Lung (tissue), 12 donors: Measurements from ENCODE around the gene SCGB2A2. TPM values are rescaled to one million over a fixed set of nuclear protein-coding genes. Genes with fewer than 3 reads are reported as not detected.

Source experiments
- ATAC-seq: fragments of 200-7000 bp; cut with Tn5 transposase; one replicate; pipeline ENCODE4 v1.9.1; 2020; ENCODE audit warnings: moderate number of reproducible peaks; ENCODE audit not compliant: insufficient read depth, low FRiP score
- DNase-seq, 3 donors: peaks; one replicate each; pipeline ENCODE4 v3.0.0-alpha.2; 2013 to 2017
- H3K27ac ChIP-seq, 2 donors: one replicate each; pipeline ENCODE4 v1.5.1; 2013; ENCODE audit warnings: mild to moderate bottlenecking in 2 of 2, moderate library complexity in 2 of 2, control low read depth in 1 of 2, inconsistent platforms in 1 of 2, low read depth in 1 of 2, low read length in 1 of 2
- H3K27me3 ChIP-seq, 3 donors: one replicate each; pipeline ENCODE4 v1.5.1; 2013; ENCODE audit warnings: low read length in 2 of 3; ENCODE audit not compliant: control insufficient read depth in 3 of 3, insufficient read depth in 3 of 3
- H3K36me3 ChIP-seq, 4 donors: one replicate each; pipeline ENCODE4 v1.5.1; 2013; ENCODE audit warnings: low read length in 4 of 4, mild to moderate bottlenecking in 1 of 4, moderate library complexity in 1 of 4; ENCODE audit not compliant: control insufficient read depth in 4 of 4, insufficient read depth in 4 of 4
- H3K4me1 ChIP-seq, 5 donors: one replicate each; pipeline ENCODE4 v1.5.1; 2013; ENCODE audit warnings: low read length in 5 of 5, mild to moderate bottlenecking in 2 of 5, moderate library complexity in 1 of 5; ENCODE audit not compliant: control insufficient read depth in 5 of 5, insufficient read depth in 5 of 5
- H3K4me3 ChIP-seq: one replicate; pipeline ENCODE4 v1.5.1; 2013; ENCODE audit warnings: mild to moderate bottlenecking, control low read depth, moderate library complexity
- H3K9ac ChIP-seq, 2 donors: one replicate each; pipeline ENCODE4 v1.5.1; 2013; ENCODE audit warnings: low read length in 2 of 2, control low read depth in 1 of 2; ENCODE audit not compliant: insufficient read depth in 1 of 2
- H3K9me3 ChIP-seq, 4 donors: one replicate each; pipeline ENCODE4 v1.5.1; 2013; ENCODE audit warnings: low read length in 3 of 4, mild to moderate bottlenecking in 1 of 4, moderate library complexity in 1 of 4; ENCODE audit not compliant: control insufficient read depth in 4 of 4, insufficient read depth in 3 of 4
- CTCF ChIP-seq: IDR thresholded peaks from 2 replicates; pipeline ENCODE4 v1.5.1; 2012; ENCODE audit warnings: mild to moderate bottlenecking; ENCODE audit errors: control extremely low read depth, extremely low read depth
- WGBS, 2 donors: extraction: QIAGEN DNeasy Blood & Tissue Kit; methylation state at CpG; one replicate each; pipeline ENCODE4 v1.1.7; 2013; 5-methylcytosine and 5-hydroxymethylcytosine counted together
- polyA plus RNA-seq, 2 donors: library from polyadenylated mRNA; stranded (reverse); fragments of 200-250 nt; gene quantifications; one replicate each; pipeline ENCODE4 v1.2.1, GENCODE V29; 2013
- total RNA-seq, 2 donors: library from RNA; depleted of rRNA in 1 of 2; stranded (reverse); fragments of >200 nt in 1 of 2; gene quantifications; one replicate each; pipeline ENCODE4 v1.2.1, GENCODE V29; 2014 to 2021
- donor health status: control.
- donor health status: control.
- donor health status: Bipolar disorder and iron deficiency.
- donor health status: healthy.
- donor health status: DM: yes; HTN: yes; CAD: no.

SCGB2A2 gene
- total and polyA plus RNA-seq, 4 donors, result not detected

- no peak overlapping the region for H3K27ac ChIP-seq
- no peaks in the 10 kb centered on the region for H3K27me3 ChIP-seq
- H3K4me3 ChIP-seq, result no peak overlapping the region
- H3K9ac ChIP-seq, result no peak overlapping the region
- H3K4me1 ChIP-seq, result no peaks in the 10 kb centered on the region
- no peaks in the 10 kb centered on the region for H3K36me3 ChIP-seq
- ATAC-seq (no peak), DNase-seq (no peak)
- H3K9me3 ChIP-seq, result peaks cover 1 to 27% (median 17%) of the 10 kb centered on the region in 4 donors
- WGBS, 2 donors, result 53 to 81% methylated on average over 3 of the region's 3 CpGs
- no peak for TF ChIP-seq CTCF
These were observed 15.9 kb upstream of the SCGB2A2 start for GRCh38 chr11:62253999-62254542.

GRCh38 chr11:62256281-62256680 lies 13.7 kb upstream of the SCGB2A2 start:
- Histone ChIP-seq H3K9me3 (peaks cover 1 to 19% (median 11%) of the 10 kb centered on the region in 4 donors), H3K4me3 (no peak overlapping the region), H3K4me1 (no peaks in the 10 kb centered on the region), H3K36me3 (no peaks in the 10 kb centered on the region), H3K27ac (no peak overlapping the region), H3K27me3 (no peaks in the 10 kb centered on the region), H3K9ac (no peak overlapping the region)
- ATAC-seq, result no peak
- 83 to 94% methylated on average over 2 of the region's 2 CpGs for WGBS, 2 donors
- no peak for DNase-seq
- TF ChIP-seq CTCF, result no peak

GRCh38 chr11:62260261-62260953 lies 9.6 kb upstream of the SCGB2A2 start:
- no peaks in the 10 kb centered on the region for H3K36me3 ChIP-seq
- H3K9me3 ChIP-seq, result peaks cover 0 to 2% (median 0%) of the 10 kb centered on the region in 4 donors
- DNase-seq, result no peak
- 72 to 82% methylated on average over 6 of the region's 6 CpGs for WGBS, 2 donors
- no peak overlapping the region for H3K4me3 ChIP-seq
- peaks cover 0 to 8% (median 0%) of the 10 kb centered on the region in 3 donors for H3K27me3 ChIP-seq
- no peak overlapping the region for H3K27ac ChIP-seq
- no peak overlapping the region for H3K9ac ChIP-seq
- no peak for ATAC-seq
- no peak for TF ChIP-seq CTCF
- no peaks in the 10 kb centered on the region for H3K4me1 ChIP-seq

- H3K9ac ChIP-seq, result no peak overlapping the region
- 75% methylated on average over 1 of the region's 1 CpG for WGBS, 2 donors
- H3K36me3 ChIP-seq, result no peaks in the 10 kb centered on the region
- H3K4me3 ChIP-seq, result no peak overlapping the region
- peaks cover 0 to 10% (median 0%) of the 10 kb centered on the region in 3 donors for H3K27me3 ChIP-seq
- H3K9me3 ChIP-seq, result peaks cover 0 to 3% (median 0%) of the 10 kb centered on the region in 4 donors
- ATAC-seq, result no peak
- H3K4me1 ChIP-seq, result no peaks in the 10 kb centered on the region
- DNase-seq, result no peak
- TF ChIP-seq CTCF, result no peak
- no peak overlapping the region for H3K27ac ChIP-seq
These were observed 6.0 kb upstream of the SCGB2A2 start for GRCh38 chr11:62264004-62264403.
